GM23338 (cell line): ENCODE results near the gene ADGRL3. TPM values are rescaled to one million over a fixed set of nuclear protein-coding genes. Genes with fewer than 3 reads are reported as not detected.

Source experiments
- ATAC-seq: fragments of 200-7000 bp; cut with Tn5 transposase; 3 replicates; pipeline ENCODE4 v1.9.1; 2020
- DNase-seq: peaks from one replicate; pipeline ENCODE4 v3.0.0-alpha.2; 2015; ENCODE audit warnings: low spot score
- H2AFZ ChIP-seq: fragments of 200-600 bp; sonication (generic); 2 replicates; pipeline ENCODE4 v1.8.0; 2016; ENCODE audit warnings: antibody characterized with exemption, mild to moderate bottlenecking, moderate library complexity
- H3F3A ChIP-seq: fragments of 200-600 bp; sonication (generic); replicated peaks from 2 replicates; pipeline ENCODE4 v1.8.0; 2017; ENCODE audit warnings: antibody characterized with exemption, mixed run types, low read depth
- H3K27ac ChIP-seq: fragments of 200-600 bp; sonication (generic); 2 replicates; pipeline ENCODE4 v1.6.1; 2016; ENCODE audit warnings: low read depth
- H3K27me3 ChIP-seq: fragments of 200-600 bp; sonication (generic); 2 replicates; pipeline ENCODE4 v1.8.0; 2016; ENCODE audit warnings: mild to moderate bottlenecking, mixed run types, moderate library complexity; ENCODE audit not compliant: insufficient read depth
- H3K36me3 ChIP-seq: fragments of 200-600 bp; sonication (generic); 2 replicates; pipeline ENCODE4 v1.8.0; 2016; ENCODE audit warnings: mild to moderate bottlenecking; ENCODE audit not compliant: insufficient read depth
- H3K4me1 ChIP-seq: fragments of 200-600 bp; sonication (generic); 2 replicates; pipeline ENCODE4 v1.8.0; 2016; ENCODE audit warnings: mild to moderate bottlenecking, moderate library complexity; ENCODE audit not compliant: insufficient read depth
- H3K4me2 ChIP-seq: fragments of 200-600 bp; sonication (generic); 2 replicates; pipeline ENCODE4 v1.7.1; 2017; ENCODE audit warnings: mixed run types
- H3K4me3 ChIP-seq: fragments of 200-600 bp; sonication (generic); 2 replicates; pipeline ENCODE4 v1.6.1; 2016; ENCODE audit warnings: mixed run types
- H3K79me2 ChIP-seq: fragments of 200-600 bp; sonication (generic); replicated peaks from 2 replicates; pipeline ENCODE4 v1.8.0; 2017; ENCODE audit warnings: mild to moderate bottlenecking; ENCODE audit not compliant: insufficient read depth
- H3K9me2 ChIP-seq: fragments of 200-600 bp; sonication (generic); 2 replicates; pipeline ENCODE4 v1.8.0; 2017; ENCODE audit not compliant: insufficient read depth
- H4K20me1 ChIP-seq: fragments of 200-600 bp; sonication (generic); replicated peaks from 2 replicates; pipeline ENCODE4 v1.8.0; 2017; ENCODE audit warnings: mild to moderate bottlenecking; ENCODE audit not compliant: insufficient read depth
- H3K27ac Mint-ChIP-seq: 2 replicates; pipeline ENCODE4 v1.8.0; 2020; ENCODE audit warnings: inconsistent platforms, mild to moderate bottlenecking, moderate library complexity, mixed read lengths
- H3K27me3 Mint-ChIP-seq: 3 replicates; pipeline ENCODE4 v1.8.0; 2022; ENCODE audit warnings: low read depth, mild to moderate bottlenecking, moderate library complexity, mixed read lengths, inconsistent platforms; ENCODE audit not compliant: insufficient read depth, poor library complexity
- H3K36me3 Mint-ChIP-seq: 3 replicates; pipeline ENCODE4 v1.8.0; 2021; ENCODE audit warnings: low read depth, mild to moderate bottlenecking, inconsistent platforms, moderate library complexity, mixed read lengths
- H3K4me1 Mint-ChIP-seq: 3 replicates; pipeline ENCODE4 v1.8.0; 2020; ENCODE audit warnings: mild to moderate bottlenecking, inconsistent platforms, mixed read lengths
- H3K4me3 Mint-ChIP-seq: 3 replicates; pipeline ENCODE4 v1.8.0; 2021; ENCODE audit warnings: moderate library complexity, mild to moderate bottlenecking, inconsistent platforms, mixed read lengths
- H3K9me3 Mint-ChIP-seq: 3 replicates; pipeline ENCODE4 v1.8.0; 2020; ENCODE audit warnings: moderate library complexity, mild to moderate bottlenecking, inconsistent platforms, mixed read lengths
- EZH2 ChIP-seq: fragments of 200-600 bp; sonication (generic); IDR thresholded peaks from one replicate; pipeline ENCODE4 v1.8.0; 2017; ENCODE audit warnings: antibody characterized with exemption, mild to moderate bottlenecking, low read depth; ENCODE audit not compliant: unreplicated experiment
- JUNB ChIP-seq: IDR thresholded peaks from one replicate; pipeline ENCODE4 v1.6.1; 2016; ENCODE audit warnings: antibody characterized with exemption; ENCODE audit not compliant: unreplicated experiment
- REST ChIP-seq: IDR thresholded peaks from one replicate; pipeline ENCODE4 v1.6.1; 2018; ENCODE audit warnings: antibody characterized with exemption; ENCODE audit not compliant: unreplicated experiment
- STAT1 ChIP-seq: IDR thresholded peaks from one replicate; pipeline ENCODE4 v1.6.1; 2016; ENCODE audit warnings: antibody characterized with exemption; ENCODE audit not compliant: unreplicated experiment
- ZNF331 ChIP-seq: fragments of 250-450 bp; sonication (Bioruptor Pico); IDR thresholded peaks from 2 replicates; pipeline ENCODE4 v1.5.0; 2020; ENCODE audit warnings: low read depth, mild to moderate bottlenecking, moderate library complexity
- ZNF462 ChIP-seq: fragments of 250-450 bp; sonication (Bioruptor Pico); IDR thresholded peaks from 2 replicates; pipeline ENCODE4 v1.5.0; 2020; ENCODE audit warnings: mild to moderate bottlenecking, moderate library complexity
- polyA plus RNA-seq: library from polyadenylated mRNA; unstranded; fragments of >200 nt; fragmentation: Nextera tagmentation; extraction: Ambion mirVana; gene quantifications from 2 replicates; pipeline ENCODE4 v1.2.1, GENCODE V29; 2016
- total RNA-seq: library from RNA; depleted of rRNA; stranded (reverse); fragments of >200 nt; shearing (Covaris generic); gene quantifications from 2 replicates; pipeline ENCODE4 v1.2.3, GENCODE V29; 2014
- TF ChIP-seq, protein P1 (sequence below): IDR thresholded peaks from 2 replicates; pipeline ENCODE4 v1.6.1; 2016; ENCODE audit warnings: antibody characterized with exemption

ADGRL3 gene
- total and polyA plus RNA-seq, 2 experiments from 2014 or later: 9.7 to 16.5 TPM

DNA sequence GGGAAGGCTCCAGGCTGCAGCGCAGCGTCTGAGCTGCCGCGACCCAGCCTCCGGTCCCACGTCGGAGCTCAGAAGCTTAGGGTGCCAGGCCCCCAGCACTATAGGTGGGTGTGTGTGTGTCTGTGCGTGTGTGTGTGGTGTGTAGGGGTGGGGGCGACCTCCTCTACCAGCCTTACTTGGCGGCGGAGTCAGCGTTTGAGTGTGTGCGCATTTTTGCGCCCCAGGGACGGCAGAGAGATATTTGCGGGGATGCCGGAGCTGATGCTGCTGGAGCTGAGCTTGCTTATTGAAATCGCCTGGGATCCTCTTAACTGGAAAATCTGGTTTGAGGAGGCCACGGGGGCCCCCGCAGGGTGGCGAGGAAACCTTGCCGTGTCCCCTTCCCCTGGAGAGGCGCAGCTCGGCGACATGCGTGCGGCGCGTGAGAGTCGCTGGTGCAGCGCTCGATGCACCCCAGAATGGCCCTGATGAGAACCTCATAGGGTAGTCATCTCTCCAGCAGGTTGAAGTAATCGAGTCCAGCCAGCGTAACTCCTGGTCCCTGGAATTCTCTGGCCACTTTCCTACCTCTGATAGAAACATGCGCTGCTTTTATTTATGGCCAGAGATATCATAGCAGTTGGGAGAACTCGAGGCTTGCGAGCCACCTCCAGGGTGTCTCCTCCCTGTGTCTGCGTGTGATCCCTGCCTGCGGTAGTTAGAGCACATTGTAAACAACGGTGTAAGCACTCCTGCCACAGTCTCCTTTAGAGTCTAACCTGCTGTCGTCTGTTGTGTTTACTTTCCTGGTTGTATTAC is 2.7 kb downstream of the ADGRL3 start:
- Histone ChIP-seq H4K20me1 (peaks cover 8% of the 10 kb centered on the region; the same call in 1 of the 2 replicates), H3K27ac (no peak overlapping the region), H3K9me2 (no peaks in the 10 kb centered on the region), H3K79me2 (peaks cover 65% of the 10 kb centered on the region), H3K36me3 (no peaks in the 10 kb centered on the region), H3K27me3 (peaks cover 50% of the 10 kb centered on the region), H3F3A (no peaks in the 10 kb centered on the region; the same call in 1 of the 2 replicates), H2AFZ (peak overlapping the region; percentile 44; the same call in 1 of the 2 replicates), H3K4me1 (peaks cover 39% of the 10 kb centered on the region), H3K4me2 (peak overlapping the region; percentile 93), H3K4me3 (peak overlapping the region; percentile 82)
- Mint-ChIP-seq H3K4me1 (peaks cover 36% of the 10 kb centered on the region), H3K27ac (no peak overlapping the region), H3K36me3 (peaks cover 11% of the 10 kb centered on the region; the same call in 2 of the 3 replicates), H3K9me3 (no peaks in the 10 kb centered on the region), H3K4me3 (peak overlapping the region; percentile 95), H3K27me3 (peaks cover 44% of the 10 kb centered on the region)
- DNase-seq: peak; percentile 63
- peak; percentile 28 for ATAC-seq
- TF ChIP-seq REST (no peak), STAT1 (no peak), ZNF331 (CRISPR knock-in tag) (no peak), JUNB (no peak), EZH2 (peak; percentile 87), ZNF462 (no peak)
- TF ChIP-seq, protein P1, sequence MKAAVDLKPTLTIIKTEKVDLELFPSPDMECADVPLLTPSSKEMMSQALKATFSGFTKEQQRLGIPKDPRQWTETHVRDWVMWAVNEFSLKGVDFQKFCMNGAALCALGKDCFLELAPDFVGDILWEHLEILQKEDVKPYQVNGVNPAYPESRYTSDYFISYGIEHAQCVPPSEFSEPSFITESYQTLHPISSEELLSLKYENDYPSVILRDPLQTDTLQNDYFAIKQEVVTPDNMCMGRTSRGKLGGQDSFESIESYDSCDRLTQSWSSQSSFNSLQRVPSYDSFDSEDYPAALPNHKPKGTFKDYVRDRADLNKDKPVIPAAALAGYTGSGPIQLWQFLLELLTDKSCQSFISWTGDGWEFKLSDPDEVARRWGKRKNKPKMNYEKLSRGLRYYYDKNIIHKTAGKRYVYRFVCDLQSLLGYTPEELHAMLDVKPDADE: no peak
